OCI-LY7 (cell line): ENCODE data around the gene PRPF18. TPM values are rescaled to one million over a fixed set of nuclear protein-coding genes. Genes with fewer than 3 reads are reported as not detected.

Experiments used
- BruUV-seq: library from RNA; stranded (reverse); fragments of 400-500 nt; replicated peaks from 2 replicates; lab custom pipeline; 2021; lab: Mats Ljungman, UMichigan
- CTCF ChIA-PET: fragments of 300-600 bp; sonication (Branson Sonifier 250); formaldehyde crosslinking; loops from one replicate; lab custom pipeline; 2022; ENCODE audit warnings: antibody characterized with exemption; ENCODE audit not compliant: unreplicated experiment; lab: Charles Lee
- POLR2A ChIA-PET: fragments of 300-600 bp; sonication (Branson Sonifier 250); formaldehyde crosslinking; loops from one replicate; lab custom pipeline; 2022; ENCODE audit warnings: antibody characterized with exemption; lab: Charles Lee
- DNase-seq: peaks from one replicate; pipeline ENCODE4 v3.0.0-alpha.2; 2015; ENCODE audit warnings: low spot score
- H2AFZ ChIP-seq: fragments of 200-600 bp; sonication (generic), shearing (Covaris generic); 2 replicates; pipeline ENCODE4 v1.6.1; 2014; ENCODE audit warnings: mild to moderate bottlenecking, antibody characterized with exemption, low read length, moderate library complexity
- H3K27ac ChIP-seq: fragments of 200-600 bp; sonication (generic); 2 replicates; pipeline ENCODE4 v1.5.1; 2014; ENCODE audit warnings: mixed run types, low read depth, mild to moderate bottlenecking, moderate library complexity, low read length, inconsistent platforms; ENCODE audit not compliant: poor library complexity, severe bottlenecking
- H3K36me3 ChIP-seq: fragments of 200-600 bp; sonication (generic); 2 replicates; pipeline ENCODE4 v1.6.1; 2014; ENCODE audit warnings: mild to moderate bottlenecking, antibody characterized with exemption, low read length, moderate library complexity, mixed read lengths; ENCODE audit not compliant: insufficient read depth
- H3K4me1 ChIP-seq: fragments of 200-600 bp; sonication (generic); 2 replicates; pipeline ENCODE4 v1.5.1; 2014; ENCODE audit warnings: mild to moderate bottlenecking, low read length; ENCODE audit not compliant: insufficient read depth, poor library complexity, severe bottlenecking
- H3K4me2 ChIP-seq: fragments of 200-600 bp; sonication (generic); 2 replicates; pipeline ENCODE4 v1.6.1; 2014; ENCODE audit warnings: mild to moderate bottlenecking, low read length
- H3K4me3 ChIP-seq: fragments of 200-600 bp; sonication (generic); 2 replicates; pipeline ENCODE4 v1.5.1; 2014; ENCODE audit warnings: mild to moderate bottlenecking, low read depth, low read length; ENCODE audit not compliant: poor library complexity, severe bottlenecking
- H3K79me2 ChIP-seq: fragments of 200-600 bp; sonication (generic); 2 replicates; pipeline ENCODE4 v1.6.1; 2016; ENCODE audit warnings: low read depth, mild to moderate bottlenecking, low read length, moderate library complexity, mixed read lengths; ENCODE audit not compliant: insufficient read depth
- H3K9me2 ChIP-seq: fragments of 200-600 bp; sonication (generic); 2 replicates; pipeline ENCODE4 v1.6.1; 2016; ENCODE audit warnings: mild to moderate bottlenecking, low read length, mixed read lengths; ENCODE audit not compliant: insufficient read depth
- H3K9me3 ChIP-seq: fragments of 200-600 bp; sonication (generic); 2 replicates; pipeline ENCODE4 v1.6.1; 2014; ENCODE audit warnings: mild to moderate bottlenecking, mixed run types, low read length, mixed read lengths
- H4K20me1 ChIP-seq: fragments of 200-600 bp; sonication (generic); 2 replicates; pipeline ENCODE4 v1.6.1; 2014; ENCODE audit warnings: mild to moderate bottlenecking, antibody characterized with exemption, low read length, moderate library complexity, mixed read lengths; ENCODE audit not compliant: insufficient read depth
- EZH2phosphoT487 ChIP-seq: fragments of 200-600 bp; sonication (generic); IDR thresholded peaks from 2 replicates; pipeline ENCODE4 v1.6.1; 2018; ENCODE audit warnings: low read depth, borderline replicate concordance, mild to moderate bottlenecking, mixed run types, antibody characterized with exemption, low read length, moderate library complexity, mixed read lengths
- intact Hi-C: fragments of 100-400 bp; cut with micrococcal nuclease; formaldehyde crosslinking; loops from one replicate; pipeline ENCODE4 v1.10.0; 2022; ENCODE audit not compliant: unreplicated experiment
- total RNA-seq, 2 experiments: library from RNA; depleted of rRNA in 1 of 2; stranded (reverse); fragments of >200 nt in 1 of 2; shearing (Covaris generic) in 1 of 2; gene quantifications; 2 replicates each; pipeline ENCODE4 v1.2.3, GENCODE V29; 2014 to 2022
- TF ChIP-seq, protein P1 (sequence below): fragments of 200-600 bp; sonication (generic); conservative IDR thresholded peaks from 2 replicates; pipeline ENCODE4 v1.5.1; 2014; ENCODE audit warnings: mild to moderate bottlenecking, antibody characterized with exemption, low read length, moderate library complexity, mixed read lengths

PRPF18 gene
- total RNA-seq, 2 experiments from 2014 or later: 21.1 to 23.3 TPM

DNA sequence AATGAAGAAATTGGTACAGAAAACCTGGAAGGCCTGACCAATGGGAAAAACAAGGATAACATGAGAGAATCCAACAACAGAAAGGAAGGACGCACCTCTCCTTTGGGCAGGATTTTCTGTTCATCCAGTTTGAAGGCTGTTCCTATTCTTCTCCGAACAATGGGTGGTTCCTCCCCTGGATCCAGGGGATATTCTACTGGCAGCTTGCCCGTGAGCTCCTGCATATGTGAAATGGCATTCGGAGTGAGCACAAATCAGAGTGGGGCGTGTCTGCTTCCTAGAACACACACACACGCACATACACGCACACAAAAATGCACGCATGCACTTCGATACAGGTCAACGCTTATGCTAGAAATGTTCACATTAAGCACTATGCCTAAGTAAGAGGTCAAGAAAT, 83.5 kb downstream of the PRPF18 start:
- DNase-seq: no peak
- CTCF ChIA-PET: no interaction called here

DNA sequence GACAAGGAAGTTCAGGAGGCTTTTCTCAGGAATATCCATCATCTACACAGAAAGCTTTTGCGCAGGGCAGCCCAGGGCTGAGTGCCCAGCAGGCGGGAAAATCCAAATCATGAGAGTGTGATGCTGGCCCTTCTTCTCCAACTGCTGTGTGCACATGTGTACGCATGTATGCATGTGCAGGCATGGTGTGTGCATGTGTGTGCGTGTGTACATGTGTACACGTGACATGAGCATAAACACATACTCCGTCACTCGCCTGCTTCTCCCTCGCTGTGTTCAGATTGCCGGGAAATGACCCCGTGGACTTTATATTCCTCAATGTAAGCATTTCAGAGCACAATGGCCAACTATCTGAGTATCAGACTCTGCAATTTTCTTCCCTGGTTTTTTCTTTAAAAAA, 85.1 kb downstream of the PRPF18 start:
- Histone ChIP-seq H3K36me3 (no peaks in the 10 kb centered on the region), H3K9me2 (no peaks in the 10 kb centered on the region), H3K4me3 (no peak overlapping the region), H3K4me1 (no peaks in the 10 kb centered on the region), H3K4me2 (no peak overlapping the region), H3K9me3 (no peaks in the 10 kb centered on the region), H3K27ac (no peak overlapping the region), H3K79me2 (no peaks in the 10 kb centered on the region), H2AFZ (no peak overlapping the region), H4K20me1 (no peaks in the 10 kb centered on the region)
- ChIA-PET CTCF (no interaction called here), POLR2A (no interaction called here)
- intact Hi-C loops: no loop called here
- DNase-seq: no peak
- no TSS peak for BruUV-seq
- no peak for TF ChIP-seq EZH2phosphoT487

More for the DNA sequence above, 83.5 kb downstream of the PRPF18 start:
- Histone ChIP-seq H3K4me3 (no peak overlapping the region), H3K27ac (no peak overlapping the region), H2AFZ (no peak overlapping the region), H3K9me3 (no peaks in the 10 kb centered on the region), H3K79me2 (no peaks in the 10 kb centered on the region), H3K9me2 (no peaks in the 10 kb centered on the region), H3K36me3 (no peaks in the 10 kb centered on the region), H3K4me1 (no peaks in the 10 kb centered on the region), H4K20me1 (no peaks in the 10 kb centered on the region), H3K4me2 (no peak overlapping the region)
- POLR2A ChIA-PET: no interaction called here
- BruUV-seq: no TSS peak
- intact Hi-C loops: no loop called here
- no peak for TF ChIP-seq EZH2phosphoT487
- TF ChIP-seq, protein P1, sequence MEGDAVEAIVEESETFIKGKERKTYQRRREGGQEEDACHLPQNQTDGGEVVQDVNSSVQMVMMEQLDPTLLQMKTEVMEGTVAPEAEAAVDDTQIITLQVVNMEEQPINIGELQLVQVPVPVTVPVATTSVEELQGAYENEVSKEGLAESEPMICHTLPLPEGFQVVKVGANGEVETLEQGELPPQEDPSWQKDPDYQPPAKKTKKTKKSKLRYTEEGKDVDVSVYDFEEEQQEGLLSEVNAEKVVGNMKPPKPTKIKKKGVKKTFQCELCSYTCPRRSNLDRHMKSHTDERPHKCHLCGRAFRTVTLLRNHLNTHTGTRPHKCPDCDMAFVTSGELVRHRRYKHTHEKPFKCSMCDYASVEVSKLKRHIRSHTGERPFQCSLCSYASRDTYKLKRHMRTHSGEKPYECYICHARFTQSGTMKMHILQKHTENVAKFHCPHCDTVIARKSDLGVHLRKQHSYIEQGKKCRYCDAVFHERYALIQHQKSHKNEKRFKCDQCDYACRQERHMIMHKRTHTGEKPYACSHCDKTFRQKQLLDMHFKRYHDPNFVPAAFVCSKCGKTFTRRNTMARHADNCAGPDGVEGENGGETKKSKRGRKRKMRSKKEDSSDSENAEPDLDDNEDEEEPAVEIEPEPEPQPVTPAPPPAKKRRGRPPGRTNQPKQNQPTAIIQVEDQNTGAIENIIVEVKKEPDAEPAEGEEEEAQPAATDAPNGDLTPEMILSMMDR: no peak

DNA sequence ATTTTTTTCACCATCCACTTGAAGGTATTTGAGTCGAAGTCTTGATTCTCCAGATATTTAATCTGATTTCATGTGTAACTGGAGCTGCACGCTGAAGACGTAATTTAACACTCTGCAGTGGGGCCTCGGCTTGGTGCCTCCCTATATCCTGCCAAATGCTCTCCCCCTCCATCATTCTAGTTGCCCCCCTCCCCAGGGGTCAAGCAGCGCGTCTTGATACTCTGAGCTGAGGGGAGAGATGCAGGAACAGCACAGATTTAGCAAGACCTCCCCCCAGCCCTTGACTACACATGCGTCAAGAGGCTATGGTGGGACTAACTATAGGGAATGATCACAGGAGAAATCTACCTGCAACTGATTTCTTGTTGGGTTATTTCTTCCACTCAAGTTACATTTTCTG, 85.8 kb downstream of the PRPF18 start:
- Histone ChIP-seq H3K4me3 (no peak overlapping the region), H3K9me2 (no peaks in the 10 kb centered on the region), H3K27ac (no peak overlapping the region), H3K4me2 (no peak overlapping the region), H3K79me2 (no peaks in the 10 kb centered on the region), H3K9me3 (no peaks in the 10 kb centered on the region), H3K4me1 (no peaks in the 10 kb centered on the region), H2AFZ (no peak overlapping the region), H4K20me1 (no peaks in the 10 kb centered on the region), H3K36me3 (no peaks in the 10 kb centered on the region)
- ChIA-PET CTCF (no interaction called here), POLR2A (no interaction called here)
- no TSS peak for BruUV-seq
- TF ChIP-seq EZH2phosphoT487: no peak
- TF ChIP-seq, protein P1: no peak
- DNase-seq: no peak
- intact Hi-C loops: no loop called here
